Measurements from ENCODE around the gene SAXO1. TPM values are rescaled to one million over a fixed set of nuclear protein-coding genes. Genes with fewer than 3 reads are reported as not detected.

Gene SAXO1
- total and polyA plus RNA-seq, 2 experiments from 2014 or later: 0.02 TPM; not detected in 1

- Mint-ChIP-seq H3K9me3 (no peaks in the 10 kb centered on the region), H3K4me3 (no peak overlapping the region), H3K27me3 (ENCODE audit: insufficient read depth, low read depth, poor library complexity) (no peaks in the 10 kb centered on the region), H3K36me3 (ENCODE audit: low read depth) (no peaks in the 10 kb centered on the region), H3K4me1 (peaks cover 3% of the 10 kb centered on the region; the same call in 2 of the 3 replicates), H3K27ac (no peak overlapping the region)
- no peak for TF ChIP-seq REST (IDR thresholded peaks at IDR 0.05; ENCODE audit: unreplicated experiment)
- TF ChIP-seq ZNF114 (CRISPR knock-in tag; IDR thresholded peaks at IDR 0.05): no peak
- TF ChIP-seq ZNF462 (CRISPR knock-in tag; IDR thresholded peaks at IDR 0.05): no peak
- TF ChIP-seq NANOG (IDR thresholded peaks at IDR 0.05; ENCODE audit: borderline replicate concordance): no peak
- no peak overlapping the region for H2AFZ ChIP-seq
- DNase-seq (ENCODE audit: low spot score) (no peak), ATAC-seq (no peak)
- no peaks in the 10 kb centered on the region for H3K27me3 ChIP-seq (ENCODE audit: insufficient read depth)
- H3K4me3 ChIP-seq: no peak overlapping the region
- no peaks in the 10 kb centered on the region for H3F3A ChIP-seq (replicated peaks; ENCODE audit: low read depth)
- no peak overlapping the region for H3K27ac ChIP-seq (ENCODE audit: low read depth)
- H3K36me3 ChIP-seq (ENCODE audit: insufficient read depth): no peaks in the 10 kb centered on the region
- no peak overlapping the region for H3K4me2 ChIP-seq
- H4K20me1 ChIP-seq (replicated peaks; ENCODE audit: insufficient read depth): no peaks in the 10 kb centered on the region
- no peaks in the 10 kb centered on the region for H3K4me1 ChIP-seq (ENCODE audit: insufficient read depth)
- H3K9me2 ChIP-seq (ENCODE audit: insufficient read depth): no peaks in the 10 kb centered on the region
- H3K79me2 ChIP-seq (replicated peaks; ENCODE audit: insufficient read depth): no peaks in the 10 kb centered on the region
Observed at GRCh38 chr9:18955626-18956025, 77.4 kb downstream of the SAXO1 start.

Data from GM23338 (cell line).